Keratinocyte (primary cell): Measurements from ENCODE around the gene VOPP1.

Experiments
- CTCF ChIP-seq, 3 experiments: IDR thresholded peaks in 1 of 3; conservative IDR thresholded peaks in 1 of 3; optimal IDR thresholded peaks in 1 of 3; 2 replicates in 2 of 3; 3 replicates in 1 of 3; pipeline versions ENCODE3 to v1.5.1; 2011; ENCODE audit warnings: low read length in 3 of 3, mild to moderate bottlenecking in 3 of 3, moderate library complexity in 2 of 3, control low read depth in 1 of 3, inconsistent platforms in 1 of 3; ENCODE audit not compliant: insufficient read depth in 2 of 3; ENCODE audit errors: extremely low read depth in 1 of 3
- EZH2 ChIP-seq: IDR thresholded peaks from one replicate; pipeline ENCODE4 v1.6.1; 2012; ENCODE audit warnings: inconsistent platforms, mild to moderate bottlenecking, low read length, moderate library complexity

GRCh38 chr7:55484241-55484640 is 88.1 kb downstream of the VOPP1 start:
- TF ChIP-seq CTCF (optimal IDR thresholded peaks at IDR 0.05 in 1 of 3, IDR thresholded peaks at IDR 0.05 in 1 of 3, conservative IDR thresholded peaks at IDR 0.05 in 1 of 3; ENCODE audit: extremely low read depth in 1 of 3, insufficient read depth in 2 of 3, low read length in 3 of 3) (no peak), EZH2 (no peak)
